ENCODE measurements around the gene PIGK. TPM values are rescaled to one million over a fixed set of nuclear protein-coding genes. Genes with fewer than 3 reads are reported as not detected.

PIGK gene
- total RNA-seq, result 22.9 and 31.3 TPM in 2 replicates

DNA sequence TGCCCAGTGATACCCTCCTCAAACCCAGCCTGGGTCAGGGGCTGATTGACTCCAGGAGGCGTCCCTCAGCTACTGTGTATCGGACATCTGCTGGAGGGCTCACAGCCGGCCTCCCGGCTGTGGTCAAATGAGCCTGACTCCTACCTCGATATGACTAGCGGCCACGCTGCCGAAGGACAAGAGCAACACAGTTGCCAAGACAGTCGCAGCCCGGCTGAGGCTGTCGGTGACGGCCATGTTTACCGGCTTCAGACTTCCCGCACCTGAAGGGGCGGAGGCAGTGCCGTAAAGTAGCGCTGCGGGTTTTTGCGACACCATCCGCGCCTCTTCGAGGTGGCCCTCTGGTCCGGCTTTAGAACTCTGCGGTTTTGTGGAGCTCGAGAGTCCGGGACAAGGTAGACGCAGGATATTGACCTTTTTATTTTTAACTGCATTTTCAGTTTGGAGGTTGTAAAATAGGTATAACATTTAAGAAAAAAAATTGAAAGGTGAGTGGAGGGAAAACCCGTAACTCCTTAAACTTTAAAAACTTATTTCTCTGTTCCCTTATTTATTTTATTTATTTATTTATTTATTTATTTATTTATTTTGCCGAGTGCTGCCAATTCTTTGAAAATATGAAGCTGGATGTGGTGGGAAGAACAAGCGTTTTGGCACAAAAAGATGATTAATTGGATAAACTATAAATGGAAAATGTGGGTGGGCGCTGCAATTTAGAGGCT is at the start of gene PIGK:
PIGK (minus strand) TSS at position 265 of the 722 bp plus-strand sequence; CDS start at position 237, 28 bp downstream.

Other genes starting within 250 kb of the PIGK start
- gene AK5, start 62.6 kb upstream of the PIGK start, total RNA-seq, result 3.4 and 14.7 TPM in 2 replicates